ENCODE results near the gene ZNF117. TPM values are rescaled to one million over a fixed set of nuclear protein-coding genes. Genes with fewer than 3 reads are reported as not detected.
"Not testable (repeated sequence)": the region's sequence is repeated elsewhere in the genome, so short reads cannot be mapped to it uniquely, and the experiment has no call there.

Gene ZNF117

GRCh38 chr7:64944667-64945502 lies 46.0 kb downstream of the ZNF117 start:
- H3K27me3 ChIP-seq (ENCODE audit: control insufficient read depth, insufficient read depth, low read length) = peaks cover 39% of the 10 kb centered on the region
- not testable (repeated sequence) for H3K9me3 ChIP-seq (replicated peaks; ENCODE audit: low read length)

GRCh38 chr7:64940021-64940420 lies 50.8 kb downstream of the ZNF117 start:
- H3K36me3 ChIP-seq (ENCODE audit: insufficient read depth, low read length); H3K4me1 ChIP-seq (ENCODE audit: control insufficient read depth, insufficient read depth, low read length); H3K9ac ChIP-seq (ENCODE audit: low read depth, low read length); H3K27me3 ChIP-seq (ENCODE audit: control insufficient read depth, insufficient read depth, low read length); H3K4me3 ChIP-seq (ENCODE audit: low read length); H3K4me2 ChIP-seq (ENCODE audit: low read length); H3K9me3 ChIP-seq (replicated peaks; ENCODE audit: low read length): not testable (repeated sequence)

More at GRCh38 chr7:64944667-64945502, 46.0 kb downstream of the ZNF117 start:
- not testable (repeated sequence) for H3K4me2 ChIP-seq (ENCODE audit: low read length); H3K9ac ChIP-seq (ENCODE audit: low read depth, low read length); H3K36me3 ChIP-seq (ENCODE audit: insufficient read depth, low read length); H3K4me3 ChIP-seq (ENCODE audit: low read length); H3K4me1 ChIP-seq (ENCODE audit: control insufficient read depth, insufficient read depth, low read length)

GRCh38 chr7:64938540-64938939 lies 52.3 kb downstream of the ZNF117 start:
- Histone ChIP-seq H3K4me2 (ENCODE audit: low read length) (no peak overlapping the region), H3K9me3 (replicated peaks; ENCODE audit: low read length) (no peaks in the 10 kb centered on the region), H3K4me1 (ENCODE audit: control insufficient read depth, insufficient read depth, low read length) (no peaks in the 10 kb centered on the region), H3K36me3 (ENCODE audit: insufficient read depth, low read length) (no peaks in the 10 kb centered on the region), H3K9ac (ENCODE audit: low read depth, low read length) (no peak overlapping the region), H3K4me3 (ENCODE audit: low read length) (no peak overlapping the region), H3K27me3 (ENCODE audit: control insufficient read depth, insufficient read depth, low read length) (no peaks in the 10 kb centered on the region)

- no peaks in the 10 kb centered on the region for H3K27me3 ChIP-seq (ENCODE audit: control insufficient read depth, insufficient read depth, low read length)
- no peak overlapping the region for H3K9ac ChIP-seq (ENCODE audit: low read depth, low read length)
- H3K9me3 ChIP-seq (replicated peaks; ENCODE audit: low read length) = no peaks in the 10 kb centered on the region
- H3K4me3 ChIP-seq (ENCODE audit: low read length) = no peak overlapping the region
- no peaks in the 10 kb centered on the region for H3K4me1 ChIP-seq (ENCODE audit: control insufficient read depth, insufficient read depth, low read length)
- H3K4me2 ChIP-seq (ENCODE audit: low read length) = no peak overlapping the region
- H3K36me3 ChIP-seq (ENCODE audit: insufficient read depth, low read length) = no peaks in the 10 kb centered on the region
Observed at GRCh38 chr7:64934478-64934877, 56.4 kb downstream of the ZNF117 start.

GRCh38 chr7:64928252-64929187 lies 62.3 kb downstream of the ZNF117 start:
- Histone ChIP-seq H3K36me3 (ENCODE audit: insufficient read depth, low read length) (peaks cover 24% of the 10 kb centered on the region), H3K9me3 (replicated peaks; ENCODE audit: low read length) (peaks cover 20% of the 10 kb centered on the region)
- H3K4me2 ChIP-seq (ENCODE audit: low read length); H3K4me1 ChIP-seq (ENCODE audit: control insufficient read depth, insufficient read depth, low read length); H3K9ac ChIP-seq (ENCODE audit: low read depth, low read length); H3K4me3 ChIP-seq (ENCODE audit: low read length); H3K27me3 ChIP-seq (ENCODE audit: control insufficient read depth, insufficient read depth, low read length): not testable (repeated sequence)

Small RNA genes within 50 kb of the gene (small RNA-seq; reads per million reads assigned to genes)
- not detected for gene RNU6-1229P

All from skeletal muscle satellite cell (primary cell).